Esophagus muscularis mucosa (tissue), 4 donors: ENCODE data around the gene MYO6. TPM values are rescaled to one million over a fixed set of nuclear protein-coding genes. Genes with fewer than 3 reads are reported as not detected.
A peak's percentile ranks its signal among the peaks of the same experiment; 100 is the strongest.

Experiments used
- DNase-seq: peaks from one replicate; pipeline ENCODE4 v3.0.0-alpha.2; 2017; ENCODE audit errors: extremely low spot score
- H3K27ac ChIP-seq, 4 donors: fragments of 200-600 bp; sonication (generic); replicated peaks in 1 of 4; 1 replicate in 3 of 4; 2 replicates in 1 of 4; pipeline ENCODE4 v1.5.1; 2016 to 2019; ENCODE audit warnings: mild to moderate bottlenecking in 1 of 4
- H3K27me3 ChIP-seq, 4 donors: fragments of 200-600 bp; sonication (generic); one replicate each; pipeline versions ENCODE4 v1.5.1 to v1.6.0; 2016 to 2019
- H3K36me3 ChIP-seq, 4 donors: fragments of 200-600 bp; sonication (generic); one replicate each; pipeline ENCODE4 v1.5.1; 2016 to 2019
- H3K4me1 ChIP-seq, 4 donors: fragments of 200-600 bp; sonication (generic); one replicate each; pipeline ENCODE4 v1.5.1; 2016 to 2019
- H3K4me3 ChIP-seq, 4 donors: fragments of 200-600 bp; sonication (generic); 1 replicate in 2 of 4; 2 replicates in 2 of 4; pipeline ENCODE4 v1.5.1; 2016 to 2019; ENCODE audit warnings: mild to moderate bottlenecking in 4 of 4, moderate library complexity in 1 of 4
- H3K9me3 ChIP-seq, 4 donors: fragments of 200-600 bp; sonication (generic); 1 replicate in 3 of 4; 2 replicates in 1 of 4; pipeline ENCODE4 v1.5.1; 2016 to 2019
- EP300 ChIP-seq: sonication (generic); formaldehyde crosslinking; IDR thresholded peaks from one replicate; pipeline ENCODE4 v1.6.1; 2017; ENCODE audit warnings: antibody characterized with exemption
- POLR2A ChIP-seq: fragments of 450-650 bp; IDR thresholded peaks from one replicate; pipeline ENCODE4 v1.6.1; 2017; ENCODE audit warnings: antibody characterized with exemption, moderate library complexity, mild to moderate bottlenecking, low read depth
- POLR2AphosphoS5 ChIP-seq, 2 donors: sonication (generic); formaldehyde crosslinking; IDR thresholded peaks; one replicate each; pipeline ENCODE4 v1.6.1; 2017; ENCODE audit warnings: antibody characterized with exemption in 2 of 2
- WGBS: methylation state at CpG from one replicate; pipeline ENCODE4 v1.1.5; 2018; 5-methylcytosine and 5-hydroxymethylcytosine counted together
- intact Hi-C: fragments of 100-400 bp; cut with DNase I; formaldehyde crosslinking; loops from one replicate; pipeline ENCODE4 v1.15.1; 2023
- total RNA-seq, 4 donors: library from RNA; depleted of rRNA; stranded (reverse); fragments of >200 nt; gene quantifications; one replicate each; pipeline versions ENCODE4 v1.1.0 to v1.2.1, GENCODE V29; 2016
- TF ChIP-seq, protein P1 (sequence below), 3 experiments: fragments of 200-600 bp in 2 of 3; fragments of 450-650 bp in 1 of 3; sonication (generic) in 2 of 3; IDR thresholded peaks; one replicate each; pipeline ENCODE4 v1.5.1; 2017 to 2019; ENCODE audit warnings: antibody characterized with exemption in 3 of 3, mild to moderate bottlenecking in 2 of 3, moderate library complexity in 1 of 3

MYO6 gene
- total RNA-seq, 4 donors from 2014 or later = 9.6 to 14.1 (median 12.3) TPM

DNA sequence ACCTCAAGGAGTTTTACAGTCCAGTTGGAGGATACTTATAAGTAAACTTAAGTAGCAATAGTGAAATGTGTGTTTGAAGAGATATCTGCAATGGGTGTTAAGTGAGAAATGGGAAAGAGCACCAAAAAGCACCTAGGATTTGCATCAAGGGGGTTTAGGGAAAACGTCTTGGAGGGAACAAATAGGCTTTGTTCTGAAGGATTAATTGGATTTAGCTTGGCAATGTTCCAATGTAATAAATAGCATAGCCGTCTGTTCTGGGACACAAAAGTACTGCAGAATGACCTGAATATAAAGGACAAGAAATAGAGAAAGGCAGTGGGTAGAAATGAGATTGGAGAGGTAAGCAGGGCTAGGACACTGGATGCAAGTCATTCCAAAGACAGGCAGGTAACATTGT, 2.8 kb upstream of the MYO6 start:
- Histone ChIP-seq H3K9me3 (no peaks in the 10 kb centered on the region), H3K4me1 (peaks cover 12 to 20% (median 17%) of the 10 kb centered on the region in 4 donors), H3K4me3 (no peak overlapping the region), H3K36me3 (no peaks in the 10 kb centered on the region), H3K27ac (no peak overlapping the region), H3K27me3 (peaks cover 0 to 4% (median 0%) of the 10 kb centered on the region in 4 donors)
- no peak for TF ChIP-seq POLR2AphosphoS5 (IDR thresholded peaks at IDR 0.05)
- TF ChIP-seq POLR2A = no peak
- TF ChIP-seq, protein P1, sequence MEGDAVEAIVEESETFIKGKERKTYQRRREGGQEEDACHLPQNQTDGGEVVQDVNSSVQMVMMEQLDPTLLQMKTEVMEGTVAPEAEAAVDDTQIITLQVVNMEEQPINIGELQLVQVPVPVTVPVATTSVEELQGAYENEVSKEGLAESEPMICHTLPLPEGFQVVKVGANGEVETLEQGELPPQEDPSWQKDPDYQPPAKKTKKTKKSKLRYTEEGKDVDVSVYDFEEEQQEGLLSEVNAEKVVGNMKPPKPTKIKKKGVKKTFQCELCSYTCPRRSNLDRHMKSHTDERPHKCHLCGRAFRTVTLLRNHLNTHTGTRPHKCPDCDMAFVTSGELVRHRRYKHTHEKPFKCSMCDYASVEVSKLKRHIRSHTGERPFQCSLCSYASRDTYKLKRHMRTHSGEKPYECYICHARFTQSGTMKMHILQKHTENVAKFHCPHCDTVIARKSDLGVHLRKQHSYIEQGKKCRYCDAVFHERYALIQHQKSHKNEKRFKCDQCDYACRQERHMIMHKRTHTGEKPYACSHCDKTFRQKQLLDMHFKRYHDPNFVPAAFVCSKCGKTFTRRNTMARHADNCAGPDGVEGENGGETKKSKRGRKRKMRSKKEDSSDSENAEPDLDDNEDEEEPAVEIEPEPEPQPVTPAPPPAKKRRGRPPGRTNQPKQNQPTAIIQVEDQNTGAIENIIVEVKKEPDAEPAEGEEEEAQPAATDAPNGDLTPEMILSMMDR (IDR thresholded peaks at IDR 0.05) = no peak
- TF ChIP-seq EP300 = no peak
- WGBS = 21% methylated on average over 2 of the region's 2 CpGs
- intact Hi-C loops = no loop called here
- no peak for DNase-seq

DNA sequence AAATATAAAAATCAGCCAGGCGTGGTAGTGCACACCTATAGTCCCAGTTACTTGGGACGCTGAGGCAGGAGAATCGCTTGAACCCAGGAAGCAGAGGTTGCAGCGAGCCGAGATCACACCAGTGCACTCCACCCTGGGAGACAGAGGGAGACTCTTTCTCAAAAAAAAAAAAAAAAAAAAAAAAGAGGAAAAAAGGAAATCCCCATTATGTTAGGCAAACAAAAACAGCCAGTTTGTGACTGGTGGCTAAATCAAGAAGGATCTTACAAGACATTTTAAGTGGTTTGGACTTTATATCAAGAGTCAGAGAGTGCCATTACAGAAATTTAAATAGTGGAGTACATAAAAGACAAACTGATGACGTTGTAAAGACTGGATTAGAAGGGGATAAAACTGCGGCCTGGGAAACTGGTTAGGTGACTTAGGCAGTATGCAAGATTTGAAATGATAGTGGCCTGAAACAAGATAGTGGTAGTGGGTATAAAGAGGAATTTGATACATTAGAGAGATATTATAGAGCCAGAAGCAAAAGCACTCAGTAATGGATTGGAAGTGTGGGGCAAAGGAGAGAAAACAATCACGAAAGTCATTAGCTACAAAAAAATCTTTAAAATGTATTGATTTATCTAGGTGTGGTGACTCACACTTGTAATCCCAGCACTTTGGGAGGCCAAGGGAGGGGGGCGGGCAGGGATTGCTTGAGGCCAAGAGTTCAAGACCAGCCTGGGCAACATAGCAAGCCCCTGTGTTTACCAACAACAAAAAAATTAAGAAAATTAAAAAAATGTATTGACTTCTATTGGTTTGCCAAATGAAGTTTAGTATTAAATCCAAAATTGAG, 1.7 kb upstream of the MYO6 start:
- TF ChIP-seq POLR2A (no peak), POLR2AphosphoS5 (IDR thresholded peaks at IDR 0.05) (no peak), EP300 (no peak)
- TF ChIP-seq, protein P1 (IDR thresholded peaks at IDR 0.05) = no peak
- H3K27me3 ChIP-seq = peaks cover 0 to 2% (median 0%) of the 10 kb centered on the region in 4 donors
- H3K27ac ChIP-seq = no peak overlapping the region

DNA sequence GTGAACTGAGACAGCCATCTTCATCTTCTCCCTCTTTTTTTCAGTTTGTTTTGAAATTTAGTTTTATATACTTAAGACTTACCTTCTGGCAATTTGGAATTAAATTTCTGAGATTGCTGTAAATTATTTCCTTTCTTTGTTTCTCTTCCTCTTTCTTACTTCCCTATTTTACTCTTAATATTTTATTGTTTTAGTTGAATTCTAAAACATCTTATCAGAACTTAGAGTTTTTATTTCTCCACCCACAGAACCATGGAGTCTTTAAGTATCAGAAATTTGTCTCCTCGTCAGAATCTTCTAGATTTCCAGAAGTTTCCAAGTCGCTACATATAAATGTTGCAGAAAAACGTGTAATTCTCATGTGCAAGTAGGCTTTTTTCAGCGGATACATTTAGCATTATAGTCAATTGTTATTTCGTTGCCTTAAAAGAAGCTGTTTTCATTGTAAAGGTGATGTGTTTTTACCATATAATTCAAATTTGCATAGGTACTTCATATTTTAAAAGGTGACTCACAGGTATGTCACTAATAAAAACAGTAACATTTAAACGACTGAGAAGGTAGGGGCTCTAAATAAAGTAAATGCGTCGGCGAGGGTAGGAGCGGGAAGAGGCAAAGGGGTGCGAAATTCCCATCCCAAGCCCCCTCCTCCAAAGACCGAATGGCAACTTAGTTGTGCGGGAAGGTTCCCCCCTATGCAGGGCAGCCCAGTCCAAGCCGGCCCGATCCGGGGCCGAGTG, 866 bp upstream of the MYO6 start:
- no peaks in the 10 kb centered on the region for H3K27me3 ChIP-seq
- intact Hi-C loops = no loop called here
- H3K27ac ChIP-seq = peak overlapping the region; percentile 83 to 85 (median 84)
- no peak for DNase-seq
- TF ChIP-seq, protein P1 (IDR thresholded peaks at IDR 0.05) = no peak
- peak in 1 of 2 donors; percentile 3 for TF ChIP-seq POLR2AphosphoS5 (IDR thresholded peaks at IDR 0.05)
- no peaks in the 10 kb centered on the region for H3K36me3 ChIP-seq
- H3K4me1 ChIP-seq = peaks cover 19 to 31% (median 19%) of the 10 kb centered on the region in 4 donors
- H3K9me3 ChIP-seq = no peaks in the 10 kb centered on the region
- peak overlapping the region; percentile 71 to 97 (median 91) for H3K4me3 ChIP-seq
- WGBS = 14% methylated on average over 17 of the region's 17 CpGs

More for the DNA sequence above, 1.7 kb upstream of the MYO6 start:
- no peak for DNase-seq
- no peaks in the 10 kb centered on the region for H3K36me3 ChIP-seq
- WGBS = 95% methylated on average over 9 of the region's 9 CpGs
- no peaks in the 10 kb centered on the region for H3K9me3 ChIP-seq
- intact Hi-C loops = no loop called here
- H3K4me1 ChIP-seq = peaks cover 18 to 25% (median 19%) of the 10 kb centered on the region in 4 donors
- H3K4me3 ChIP-seq = no peak overlapping the region

DNA sequence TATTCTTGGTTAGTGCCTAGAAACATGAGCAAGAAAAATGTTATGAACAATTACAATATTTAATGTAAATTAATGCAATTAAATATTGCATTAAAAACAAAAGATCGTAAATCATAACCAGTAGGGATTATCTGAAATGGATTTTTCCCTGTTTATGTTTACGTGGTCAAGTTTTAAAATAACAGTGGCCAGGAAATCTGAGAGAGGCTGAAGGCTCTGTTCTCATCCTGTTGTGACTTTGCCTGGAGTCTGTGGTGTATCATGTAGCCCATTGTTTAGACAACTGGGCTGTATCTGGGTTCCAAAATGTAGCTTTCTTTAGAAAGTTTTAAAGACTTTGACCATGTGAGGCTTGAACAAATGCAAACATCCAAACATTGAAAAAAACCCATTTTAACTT, 2.4 kb downstream of the MYO6 start:
- Histone ChIP-seq H3K4me3 (no peak overlapping the region), H3K4me1 (peaks cover 19 to 31% (median 19%) of the 10 kb centered on the region in 4 donors), H3K27me3 (no peaks in the 10 kb centered on the region), H3K36me3 (no peaks in the 10 kb centered on the region), H3K27ac (no peak overlapping the region), H3K9me3 (no peaks in the 10 kb centered on the region)
- DNase-seq = no peak
- TF ChIP-seq EP300 (no peak), POLR2A (no peak), POLR2AphosphoS5 (IDR thresholded peaks at IDR 0.05) (no peak)
- TF ChIP-seq, protein P1 (IDR thresholded peaks at IDR 0.05) = no peak
- intact Hi-C loops = no loop called here
- WGBS = 78% methylated on average over 2 of the region's 2 CpGs
